Measurements from ENCODE around the gene CPA1.

CPA1 gene

DNA sequence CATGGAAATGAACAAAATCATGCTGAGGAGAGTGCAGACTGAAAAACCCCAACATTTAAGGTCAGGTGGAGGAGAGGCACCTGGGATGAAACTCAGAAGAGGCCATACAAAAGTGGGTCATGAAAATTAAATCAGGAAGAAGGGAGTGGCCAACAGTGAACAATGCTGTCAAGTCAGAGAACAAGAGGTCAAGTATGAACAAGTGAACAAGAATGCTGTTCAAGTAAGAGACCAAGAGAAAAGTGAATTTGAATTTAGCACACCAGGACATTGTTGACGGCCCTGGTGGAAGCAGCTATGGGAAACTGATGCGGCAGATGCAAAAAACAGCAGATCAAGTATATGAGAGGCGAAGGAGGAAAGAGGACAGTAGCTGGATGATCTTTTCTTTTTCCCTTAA, 52.6 kb downstream of the CPA1 start:
- DNase-seq: no peak

GRCh38 chr7:130433301-130433700, 53.0 kb downstream of the CPA1 start:
- DNase-seq: no peak

DNA sequence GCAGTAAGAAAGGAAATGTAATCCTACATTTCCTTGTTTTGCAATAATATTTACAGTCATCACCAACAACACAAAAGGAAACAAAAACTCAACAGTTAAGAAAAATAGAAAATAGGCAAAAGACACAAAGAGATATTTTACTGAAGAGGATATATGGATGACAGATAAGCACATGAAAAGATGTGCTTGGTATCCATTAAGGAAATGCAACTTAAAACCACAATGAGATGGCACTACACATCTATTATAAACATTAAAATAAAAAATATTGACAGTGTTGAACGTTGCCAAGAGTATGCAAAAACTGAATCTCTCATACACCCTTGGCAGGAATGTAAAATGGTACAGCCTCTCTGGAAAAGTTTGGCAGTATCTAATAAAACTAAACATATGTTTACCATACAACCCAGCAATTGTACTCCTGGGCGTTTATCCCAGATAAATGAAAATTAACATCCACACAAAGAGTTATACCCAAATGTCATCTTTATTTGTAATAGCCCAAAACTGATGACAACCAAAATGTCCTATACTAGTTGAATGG, 55.1 kb downstream of the CPA1 start:
- no peak for DNase-seq

GRCh38 chr7:130436253-130436652, 56.0 kb downstream of the CPA1 start:
- DNase-seq: no peak
